ENCODE data around the gene PPP1R36.
A peak's percentile ranks its signal among the peaks of the same experiment; 100 is the strongest.
"Not testable (repeated sequence)": the region's sequence is repeated elsewhere in the genome, so short reads cannot be mapped to it uniquely, and the experiment has no call there.

PPP1R36 gene

DNA sequence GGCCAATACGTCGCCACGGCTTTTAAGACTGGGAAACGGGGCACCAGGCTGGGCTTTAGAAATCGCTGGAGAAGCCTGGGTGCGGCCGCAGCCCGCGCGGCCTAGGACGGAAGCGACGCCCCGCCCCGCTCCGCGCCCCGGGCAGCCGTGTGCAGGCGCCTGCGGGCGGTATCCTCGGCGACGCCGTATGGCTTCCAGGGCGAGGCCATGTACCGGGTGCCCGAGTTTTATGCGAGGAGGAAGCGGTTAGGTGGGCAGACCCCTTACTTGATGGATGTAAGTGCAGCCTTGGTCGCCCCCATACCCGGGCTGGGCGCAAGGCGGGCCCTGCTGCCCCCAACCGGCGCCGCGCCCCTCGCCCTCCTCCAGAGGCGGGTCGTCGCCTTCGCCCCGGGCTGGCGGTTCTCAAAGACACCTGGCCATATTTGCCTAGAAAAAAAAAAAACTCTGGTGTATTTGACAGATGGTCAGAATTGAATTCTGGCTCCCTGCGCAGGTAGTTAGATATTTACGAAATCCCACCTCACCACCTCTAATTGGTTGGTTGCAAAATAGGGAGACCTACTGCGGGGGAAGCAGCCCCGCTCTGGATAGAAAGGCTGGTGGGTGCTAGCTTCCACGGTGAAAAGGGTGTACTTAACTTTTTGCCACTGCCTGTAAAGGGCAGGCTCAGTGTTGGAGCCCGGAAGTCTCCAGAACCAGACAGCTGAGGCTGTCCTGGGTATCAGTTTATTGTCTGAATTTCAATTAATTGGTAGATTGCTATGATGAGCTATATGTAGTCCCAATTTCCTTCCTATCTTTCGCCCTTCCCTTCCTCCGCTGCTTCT is at the start of gene PPP1R36:
TSS of gene PPP1R36 (plus strand) at position 171 of the 830 bp plus-strand sequence. CDS start at position 208, 37 bp downstream.
- DNase-seq = no peak

DNA sequence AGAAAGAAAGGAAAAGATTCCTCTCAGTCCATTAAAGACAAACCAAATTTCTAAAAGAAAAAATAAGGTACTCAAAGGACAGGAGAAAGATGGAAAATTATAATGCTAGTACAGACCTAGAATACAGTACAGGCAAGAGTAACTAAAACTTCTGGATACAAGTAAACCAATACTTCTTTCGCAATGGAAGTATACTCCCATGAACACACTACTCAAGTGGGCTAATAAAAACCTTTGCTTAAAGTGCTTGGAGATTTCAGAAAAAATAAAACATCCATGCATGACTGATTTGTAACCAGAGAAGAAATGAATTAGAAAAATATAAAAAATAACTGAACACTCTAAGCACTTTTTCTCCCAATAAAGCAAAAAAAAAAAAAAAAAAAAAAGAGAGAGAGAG is 49.7 kb upstream of the PPP1R36 start:
- DNase-seq = no peak

GRCh38 chr14:64501411-64502171 is 48.2 kb upstream of the PPP1R36 start:
- no peak for DNase-seq

GRCh38 chr14:64502456-64502855 is 47.3 kb upstream of the PPP1R36 start:
- no peak for DNase-seq

DNA sequence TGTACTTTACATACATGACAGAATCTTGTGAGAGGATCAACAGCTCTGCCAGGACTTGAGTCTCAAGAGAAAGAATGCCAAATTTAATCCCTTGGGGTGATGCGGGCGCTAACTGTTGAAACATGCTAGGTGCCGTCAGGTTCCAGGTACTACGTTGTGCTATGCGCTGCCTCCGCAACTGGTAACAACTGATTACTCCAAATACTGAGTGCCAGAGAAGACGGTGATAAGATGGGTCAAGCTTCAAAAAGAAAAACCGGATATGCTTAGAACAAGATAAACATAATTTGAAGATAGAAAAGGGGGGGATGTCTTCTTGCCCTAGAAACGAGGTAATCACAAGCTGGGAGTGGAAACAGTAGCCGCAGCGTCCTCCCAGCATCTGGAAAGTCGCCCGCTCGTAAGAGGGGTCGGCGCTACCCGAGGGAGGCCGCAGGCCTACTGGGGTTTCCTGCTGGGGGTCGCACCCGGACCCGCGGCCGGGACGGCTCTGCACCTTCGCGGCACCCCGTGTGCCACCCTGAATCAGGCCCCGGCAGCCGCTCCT is 46.8 kb upstream of the PPP1R36 start:
- peak in 1 of 2 experiments; percentile 30 for DNase-seq

DNA sequence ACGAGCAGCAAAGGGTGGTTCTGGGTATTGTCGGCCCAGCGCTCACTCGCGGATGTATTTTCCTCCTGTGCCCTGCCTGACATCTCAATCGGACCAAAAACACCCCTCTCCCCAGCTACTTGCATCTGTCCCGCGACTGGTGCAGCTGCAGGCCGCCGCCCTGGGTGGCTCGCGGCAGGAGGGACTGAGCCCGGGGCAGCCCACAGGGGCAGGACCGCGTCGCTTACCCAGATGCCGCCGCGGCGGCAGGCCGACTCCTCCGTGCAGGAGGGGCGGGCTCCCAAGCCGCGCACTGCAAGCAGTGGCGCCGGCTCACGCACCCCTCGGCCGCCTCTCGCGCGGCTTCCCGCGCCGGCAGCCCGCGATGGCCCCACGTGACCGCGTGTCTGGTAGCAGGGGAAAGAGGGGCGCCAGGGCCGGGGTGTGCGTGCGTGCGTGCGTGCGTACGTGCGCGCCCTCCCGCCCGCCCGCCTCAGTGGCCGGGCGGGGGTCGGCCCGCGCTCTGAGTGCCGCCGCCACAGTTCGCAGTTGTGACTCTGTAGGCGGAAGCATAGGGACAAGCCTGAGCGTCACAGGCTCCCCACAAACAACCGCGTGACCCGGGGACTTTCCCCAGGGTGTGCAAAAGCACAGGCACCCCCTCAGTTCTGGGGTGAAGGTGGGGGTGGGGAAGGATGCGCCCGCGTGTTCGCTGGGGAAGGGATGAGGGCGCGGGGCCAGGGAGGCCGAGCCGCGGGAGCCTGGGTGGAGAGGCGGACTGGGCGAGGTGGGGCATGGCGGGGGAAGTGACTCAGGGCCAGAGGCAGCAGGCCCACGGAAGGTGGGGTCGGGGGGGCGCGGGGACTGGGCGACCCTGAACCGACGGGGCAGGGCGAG is 46.1 kb upstream of the PPP1R36 start, which contains the start of gene ZBTB25:
TSS of gene ZBTB25 (minus strand) at position 405 of the 876 bp plus-strand sequence. CDS start 13,305 bp downstream, outside the sequence.
- peak; percentile 73 to 79 for DNase-seq

- peak; percentile 53 to 60 for DNase-seq
These were observed 45.4 kb upstream of the PPP1R36 start, which contains the start of gene ZBTB1 for GRCh38 chr14:64504310-64504896. Gene ZBTB1, plus strand, starts transcription at chr14:64504770. Its CDS starts 16,735 bp downstream, at chr14:64521505.

DNA sequence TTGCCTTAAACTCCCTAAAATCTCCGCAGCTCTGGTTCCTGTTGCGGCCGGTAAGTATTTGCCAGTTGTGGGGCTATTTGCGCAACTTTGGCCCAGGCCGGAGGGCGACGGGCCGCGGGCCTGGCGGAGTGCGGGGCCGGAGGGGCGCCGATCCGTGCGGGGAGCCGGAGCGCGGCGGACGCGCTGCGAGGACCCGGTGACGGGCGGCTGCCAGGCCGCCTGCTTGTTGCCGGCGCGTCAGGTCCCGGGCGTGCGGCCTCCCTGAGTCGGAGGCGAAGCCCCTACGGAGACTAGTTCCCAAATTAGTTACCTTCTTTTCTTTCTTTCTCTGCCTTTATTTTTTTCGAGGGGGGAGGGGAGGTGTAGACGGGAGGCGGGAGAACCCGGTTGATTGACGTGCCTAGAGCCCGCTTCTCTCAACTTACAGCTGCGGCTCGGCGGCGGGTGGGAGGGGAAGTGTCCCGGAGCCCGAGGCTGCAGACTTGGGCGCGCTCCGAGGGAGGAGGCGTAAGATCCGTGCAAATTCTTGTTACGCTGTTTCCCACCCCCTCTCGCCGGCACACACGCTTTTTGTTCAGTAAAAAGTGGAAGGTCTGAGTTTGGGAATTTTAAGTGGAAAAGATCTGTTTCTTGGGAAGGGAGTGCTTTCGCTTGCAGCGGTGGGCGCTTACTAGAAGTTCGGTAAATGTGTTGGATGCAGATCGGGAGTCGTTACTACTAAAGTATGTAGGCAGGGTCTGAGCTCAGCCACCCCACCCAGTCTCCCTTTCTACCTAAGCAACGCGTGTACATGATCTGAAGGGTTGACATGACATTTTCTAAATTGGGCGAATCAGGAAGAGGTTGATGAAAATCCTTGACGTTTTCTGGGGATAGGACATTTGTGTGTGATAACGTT is 44.6 kb upstream of the PPP1R36 start:
- peak; percentile 86 to 89 for DNase-seq

- peak in 1 of 2 experiments; percentile 16 for DNase-seq
These were observed 43.0 kb upstream of the PPP1R36 start for GRCh38 chr14:64506721-64507120.

DNA sequence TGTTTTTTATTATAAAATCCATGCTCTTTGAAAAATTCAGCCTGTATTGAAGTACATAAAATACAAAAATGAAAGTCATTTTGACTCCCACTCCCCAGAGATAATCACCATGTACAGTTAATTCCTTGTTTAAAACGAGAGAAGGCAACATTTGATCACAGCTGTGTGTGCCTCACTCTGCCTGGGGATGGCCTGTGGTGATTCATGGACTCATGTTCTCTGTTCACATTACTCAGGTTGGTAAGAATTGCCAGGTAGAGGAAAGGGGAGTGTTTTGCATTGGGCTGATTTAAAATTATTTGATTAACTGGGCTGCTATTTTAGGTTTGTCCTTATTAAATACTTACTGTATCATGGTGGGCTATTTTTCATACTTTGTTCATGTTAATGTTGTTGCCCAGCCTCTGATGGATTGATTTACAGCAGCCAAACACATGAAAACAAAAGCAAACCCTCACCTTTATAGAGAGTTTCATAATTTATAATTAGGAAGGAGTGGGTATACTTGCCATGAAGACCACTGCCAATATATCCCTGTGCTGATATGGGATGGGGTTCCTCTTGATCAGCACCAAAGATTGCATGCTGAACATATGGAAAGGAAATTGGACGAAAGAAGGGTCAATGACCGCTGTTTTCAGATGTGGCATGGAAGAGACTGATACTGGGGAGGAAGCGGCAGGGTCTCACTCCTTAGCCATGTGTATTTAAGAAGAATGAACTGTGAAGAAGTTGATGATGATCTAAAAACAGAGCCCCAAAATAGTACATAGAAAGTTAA is 42.2 kb upstream of the PPP1R36 start:
- no peak for DNase-seq

- DNase-seq = peak; percentile 17 to 18
These were observed 41.5 kb upstream of the PPP1R36 start for GRCh38 chr14:64508215-64508776.

GRCh38 chr14:64509036-64509435 is 40.7 kb upstream of the PPP1R36 start:
- no peak for DNase-seq

DNA sequence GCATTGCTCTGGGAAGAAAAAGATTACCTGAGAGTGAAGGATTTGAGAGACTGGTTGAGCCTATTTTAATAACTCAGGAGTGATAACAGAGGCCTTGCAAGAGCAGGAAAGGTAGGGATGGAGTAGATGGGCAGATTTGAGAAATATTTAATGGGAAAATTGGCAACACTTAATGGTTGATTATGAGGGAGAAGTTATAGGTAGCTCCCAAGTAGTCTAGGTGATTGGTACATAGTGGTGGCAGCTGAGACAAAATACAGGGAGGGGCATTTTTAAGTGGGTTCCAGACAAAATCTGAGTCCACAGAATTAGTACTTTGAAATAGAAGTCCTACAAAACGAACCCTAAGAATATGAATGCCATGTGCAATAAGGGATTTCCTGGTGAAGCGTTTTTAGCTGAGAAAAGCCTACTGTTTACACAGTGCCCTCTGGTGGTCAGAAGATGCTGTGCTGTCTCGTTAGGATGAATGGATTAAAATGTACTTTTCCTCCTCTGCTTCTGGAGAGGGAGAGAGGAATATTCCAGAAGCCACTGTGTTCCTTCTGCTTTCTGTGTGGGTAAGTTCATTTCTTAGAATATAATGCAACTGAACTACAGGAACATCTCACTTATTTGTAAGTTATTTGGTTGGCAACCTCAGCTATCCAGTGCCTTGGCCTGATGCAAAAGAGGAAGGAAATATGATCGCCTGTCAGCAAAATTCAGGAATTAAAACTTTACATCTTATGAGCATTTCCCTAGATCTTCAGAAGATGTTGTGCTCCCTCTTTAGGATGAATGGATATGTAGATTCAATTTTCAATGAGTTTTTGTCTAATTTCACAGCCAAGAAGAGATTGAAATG is 38.7 kb upstream of the PPP1R36 start:
- peak; percentile 83 to 90 for DNase-seq

GRCh38 chr14:64513271-64513670 is 36.5 kb upstream of the PPP1R36 start:
- DNase-seq = no peak

GRCh38 chr14:64515053-64515452 is 34.7 kb upstream of the PPP1R36 start:
- DNase-seq = no peak

DNA sequence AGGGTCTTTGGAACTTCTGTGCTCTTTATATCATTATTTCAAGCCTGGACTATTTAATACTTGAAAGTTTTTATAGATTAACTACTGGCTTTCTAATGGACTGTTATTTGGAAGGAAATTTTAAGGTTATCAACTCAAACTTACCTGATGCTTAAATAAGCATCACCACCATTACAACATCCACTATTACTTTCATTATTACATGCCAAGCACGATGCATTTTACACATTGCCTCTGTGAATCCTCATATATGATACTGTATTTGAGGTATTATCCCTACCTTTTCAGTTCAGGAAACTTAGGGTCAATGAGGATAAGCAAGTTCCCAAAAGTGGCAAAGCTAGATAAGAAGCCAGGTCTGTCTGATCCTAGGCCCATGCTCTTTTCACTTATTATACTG is 32.8 kb upstream of the PPP1R36 start:
- DNase-seq = no peak

- DNase-seq = not testable (repeated sequence)
These were observed 32.1 kb upstream of the PPP1R36 start for GRCh38 chr14:64517667-64518066.

DNA sequence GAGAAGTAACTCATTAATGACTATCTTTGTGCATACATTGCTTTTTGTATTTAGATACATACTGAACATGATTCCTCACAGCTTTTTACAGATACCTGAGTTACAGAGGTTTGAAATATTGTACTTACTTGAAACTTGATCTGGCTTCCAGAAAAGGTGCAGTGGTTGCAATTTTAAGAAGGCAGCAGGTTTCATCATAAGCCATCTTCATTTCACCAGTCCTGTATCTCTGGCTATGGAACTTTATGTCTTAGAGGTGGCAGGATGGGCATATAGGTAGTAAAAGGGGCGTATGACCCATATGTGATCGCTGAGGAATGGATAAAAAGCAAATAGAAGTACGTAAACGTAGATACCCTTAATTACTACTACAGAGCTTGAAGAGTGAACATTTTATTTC is 31.5 kb upstream of the PPP1R36 start:
- no peak for DNase-seq

DNA sequence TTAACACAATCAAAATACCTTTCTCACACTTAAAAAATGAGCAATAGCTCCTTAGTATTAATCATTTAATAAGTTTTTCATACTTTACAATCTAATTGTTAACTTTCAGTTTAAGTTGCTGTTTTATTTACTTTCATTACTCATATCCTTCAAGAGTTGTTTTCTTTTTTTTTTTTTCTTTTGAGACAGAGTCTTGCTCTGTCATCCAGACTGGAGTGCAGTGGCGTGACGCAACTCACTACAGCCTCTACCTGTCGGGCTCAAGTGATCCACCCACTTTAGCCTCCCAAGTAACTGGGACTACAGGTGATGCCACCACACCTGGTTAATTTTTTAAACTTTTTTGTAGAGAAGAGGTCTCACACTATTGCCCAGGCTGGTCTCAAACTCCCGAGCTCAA is 29.1 kb upstream of the PPP1R36 start:
- no peak for DNase-seq
